ENCODE results near the gene SPN.

Gene SPN

DNA sequence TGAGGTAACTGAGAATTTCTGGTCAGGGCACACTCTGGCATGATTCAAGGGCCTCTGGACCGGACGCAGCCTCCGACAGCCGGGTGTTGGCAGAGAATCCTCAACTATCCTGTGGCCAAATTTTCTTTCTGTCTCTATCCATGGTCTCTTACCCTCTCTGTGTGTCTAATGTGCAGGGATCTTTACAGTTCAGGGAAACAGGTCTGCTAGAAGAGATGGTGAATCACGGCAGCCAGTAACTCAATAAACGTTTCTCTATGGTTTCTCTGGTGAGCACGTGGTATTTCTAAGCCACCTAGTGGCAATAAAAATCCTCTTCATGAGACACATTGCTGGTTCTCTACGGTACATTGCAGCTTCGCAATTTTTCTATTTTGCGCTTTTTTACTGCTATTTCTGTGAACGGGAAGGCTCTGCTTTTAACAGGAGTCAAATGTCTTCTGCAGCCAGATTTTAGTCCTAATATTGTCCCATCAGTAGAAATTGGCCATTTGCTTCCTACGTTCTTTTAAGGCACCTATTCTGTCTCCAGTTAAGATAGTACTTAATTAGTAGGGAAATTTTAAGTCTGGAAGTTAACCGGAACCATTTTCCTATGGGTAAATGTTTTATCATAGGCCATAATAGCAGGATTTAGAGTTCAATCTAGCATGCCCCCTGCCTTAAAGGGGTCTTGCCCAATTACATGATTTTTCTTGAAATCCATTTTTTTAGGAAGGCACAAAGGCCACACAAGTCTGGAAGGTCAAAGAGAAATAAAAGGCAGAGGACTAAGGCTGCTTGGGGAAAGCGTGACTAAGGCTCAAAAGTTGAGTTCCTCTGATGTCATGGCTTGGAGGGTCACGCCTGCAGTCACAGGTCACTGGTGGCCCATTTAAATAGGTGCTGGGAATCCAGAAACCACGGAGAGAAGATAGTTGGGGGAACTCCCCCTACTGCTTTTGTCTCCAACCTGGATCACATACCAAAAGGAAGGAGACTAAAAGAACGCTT lies 47.5 kb downstream of the SPN start:
- H4K8ac ChIP-seq (ENCODE audit: low read length): no peak overlapping the region
- peak overlapping the region; percentile 5 for H3K9ac ChIP-seq (ENCODE audit: low read length)

DNA sequence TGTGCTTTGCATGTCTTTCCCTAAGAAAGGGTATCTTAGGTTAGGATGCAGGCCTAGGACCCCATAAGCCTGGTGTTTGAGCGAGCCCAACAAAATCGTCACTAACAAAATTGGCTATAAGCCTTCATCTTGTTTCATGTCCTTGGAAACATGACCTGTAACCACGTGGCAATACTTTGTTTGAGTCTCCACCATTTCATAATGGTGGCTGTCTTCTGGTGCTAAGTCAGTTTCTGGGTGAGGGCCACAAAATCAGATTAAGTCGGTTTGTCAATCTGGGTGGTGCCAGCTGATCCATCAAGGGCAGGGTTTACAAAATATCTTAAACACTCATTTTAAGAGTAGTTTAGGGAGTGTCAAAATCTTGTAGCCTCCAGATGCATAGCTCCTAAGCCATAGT lies 49.8 kb downstream of the SPN start:
- Histone ChIP-seq H3K9ac (ENCODE audit: low read length) (no peak overlapping the region), H3K4me1 (ENCODE audit: control insufficient read depth, insufficient read depth, low read depth, low read length) (peaks cover 3% of the 10 kb centered on the region), H3K9me3 (ENCODE audit: control insufficient read depth, low read length) (no peaks in the 10 kb centered on the region), H3K27me3 (ENCODE audit: control insufficient read depth in 1 of 2, insufficient read depth in 1 of 2, low read length in 2 of 2) (peaks cover 0 to 14% of the 10 kb centered on the region in 2 experiments), H3K4me3 (ENCODE audit: insufficient read depth in 1 of 2, low read depth in 1 of 2, low read length in 2 of 2) (no peak overlapping the region), H2BK15ac (ENCODE audit: low read depth, poor library complexity, severe bottlenecking) (no peak overlapping the region), H2BK5ac (ENCODE audit: low read depth, low read length, poor library complexity, severe bottlenecking) (no peak overlapping the region), H2BK12ac (ENCODE audit: low read length in 2 of 2) (no peak overlapping the region), H3K4me2 (ENCODE audit: low read length, poor library complexity, severe bottlenecking) (no peak overlapping the region), H3K14ac (ENCODE audit: low read length in 2 of 2) (no peak overlapping the region), H3K23ac (ENCODE audit: low read length in 2 of 2) (no peak overlapping the region), H4K8ac (ENCODE audit: low read length) (no peak overlapping the region), H3K79me1 (replicated peaks; ENCODE audit: low read length, poor library complexity, severe bottlenecking) (no peaks in the 10 kb centered on the region), H3K36me3 (ENCODE audit: control insufficient read depth in 1 of 2, insufficient read depth in 2 of 2, low read depth in 1 of 2, low read length in 2 of 2) (no peaks in the 10 kb centered on the region), H2AK5ac (ENCODE audit: low read length, severe bottlenecking) (no peak overlapping the region), H3K18ac (ENCODE audit: low read depth in 1 of 2, low read length in 2 of 2) (no peak overlapping the region), H3K4ac (ENCODE audit: low read depth in 1 of 2, low read length in 2 of 2) (no peak overlapping the region), H2AFZ (ENCODE audit: low read depth, low read length) (no peak overlapping the region), H4K91ac (ENCODE audit: low read length) (no peak overlapping the region), H2BK120ac (ENCODE audit: low read depth, low read length) (no peak overlapping the region), H3K27ac (ENCODE audit: low read length, poor library complexity, severe bottlenecking) (no peak overlapping the region)
- DNase-seq: no peak
- 88% methylated on average over 3 of the region's 4 CpGs for WGBS

More for the DNA sequence above, 47.5 kb downstream of the SPN start:
- Histone ChIP-seq H3K4ac (ENCODE audit: low read depth in 1 of 2, low read length in 2 of 2) (no peak overlapping the region), H2BK5ac (ENCODE audit: low read depth, low read length, poor library complexity, severe bottlenecking) (no peak overlapping the region), H3K79me1 (replicated peaks; ENCODE audit: low read length, poor library complexity, severe bottlenecking) (no peaks in the 10 kb centered on the region), H3K36me3 (ENCODE audit: control insufficient read depth in 1 of 2, insufficient read depth in 2 of 2, low read depth in 1 of 2, low read length in 2 of 2) (no peaks in the 10 kb centered on the region), H3K18ac (ENCODE audit: low read depth in 1 of 2, low read length in 2 of 2) (no peak overlapping the region), H3K4me2 (ENCODE audit: low read length, poor library complexity, severe bottlenecking) (no peak overlapping the region), H3K4me1 (ENCODE audit: control insufficient read depth, insufficient read depth, low read depth, low read length) (peaks cover 5% of the 10 kb centered on the region), H3K4me3 (ENCODE audit: insufficient read depth in 1 of 2, low read depth in 1 of 2, low read length in 2 of 2) (no peak overlapping the region), H3K23ac (ENCODE audit: low read length in 2 of 2) (no peak overlapping the region), H4K91ac (ENCODE audit: low read length) (no peak overlapping the region), H3K14ac (ENCODE audit: low read length in 2 of 2) (no peak overlapping the region), H3K27me3 (ENCODE audit: control insufficient read depth in 1 of 2, insufficient read depth in 1 of 2, low read length in 2 of 2) (peaks cover 0 to 14% of the 10 kb centered on the region in 2 experiments), H3K9me3 (ENCODE audit: control insufficient read depth, low read length) (no peaks in the 10 kb centered on the region), H2BK15ac (ENCODE audit: low read depth, poor library complexity, severe bottlenecking) (no peak overlapping the region), H2AFZ (ENCODE audit: low read depth, low read length) (no peak overlapping the region), H2BK12ac (ENCODE audit: low read length in 2 of 2) (no peak overlapping the region), H3K27ac (ENCODE audit: low read length, poor library complexity, severe bottlenecking) (peak overlapping the region; percentile 41), H2BK120ac (ENCODE audit: low read depth, low read length) (no peak overlapping the region), H2AK5ac (ENCODE audit: low read length, severe bottlenecking) (peak overlapping the region; percentile 3)
- WGBS: 33% methylated on average over 16 of the region's 17 CpGs
- DNase-seq: peak; percentile 82

DNA sequence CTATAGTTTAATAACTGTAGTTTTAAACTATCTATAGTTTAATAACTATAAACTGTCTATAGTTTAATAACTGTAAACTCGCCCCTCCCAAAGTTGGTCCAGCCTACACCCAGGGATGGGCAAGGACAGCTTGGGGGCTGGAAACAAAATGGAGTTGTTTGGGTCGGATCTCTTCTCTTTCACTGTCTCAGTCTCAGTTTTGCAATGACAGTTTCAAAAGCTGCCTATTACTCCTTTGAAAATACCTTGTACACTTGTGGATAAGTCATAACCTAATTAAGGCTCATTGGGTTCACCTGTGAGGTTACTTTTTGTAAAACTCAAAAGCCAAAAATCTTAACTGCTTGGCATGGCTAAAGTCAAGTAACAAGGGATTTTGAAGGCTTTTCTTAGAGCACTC lies 51.3 kb downstream of the SPN start:
- Histone ChIP-seq H4K8ac (ENCODE audit: low read length) (no peak overlapping the region), H3K27ac (ENCODE audit: low read length, poor library complexity, severe bottlenecking) (no peak overlapping the region), H2BK120ac (ENCODE audit: low read depth, low read length) (no peak overlapping the region), H3K4me2 (ENCODE audit: low read length, poor library complexity, severe bottlenecking) (no peak overlapping the region), H3K4me1 (ENCODE audit: control insufficient read depth, insufficient read depth, low read depth, low read length) (peaks cover 3% of the 10 kb centered on the region), H3K18ac (ENCODE audit: low read depth in 1 of 2, low read length in 2 of 2) (no peak overlapping the region), H3K27me3 (ENCODE audit: control insufficient read depth in 1 of 2, insufficient read depth in 1 of 2, low read length in 2 of 2) (peaks cover 0 to 16% of the 10 kb centered on the region in 2 experiments), H3K4me3 (ENCODE audit: insufficient read depth in 1 of 2, low read depth in 1 of 2, low read length in 2 of 2) (no peak overlapping the region), H4K91ac (ENCODE audit: low read length) (no peak overlapping the region), H3K79me1 (replicated peaks; ENCODE audit: low read length, poor library complexity, severe bottlenecking) (no peaks in the 10 kb centered on the region), H3K4ac (ENCODE audit: low read depth in 1 of 2, low read length in 2 of 2) (no peak overlapping the region), H2BK5ac (ENCODE audit: low read depth, low read length, poor library complexity, severe bottlenecking) (no peak overlapping the region), H3K14ac (ENCODE audit: low read length in 2 of 2) (no peak overlapping the region), H3K23ac (ENCODE audit: low read length in 2 of 2) (no peak overlapping the region), H3K36me3 (ENCODE audit: control insufficient read depth in 1 of 2, insufficient read depth in 2 of 2, low read depth in 1 of 2, low read length in 2 of 2) (no peaks in the 10 kb centered on the region), H3K9ac (ENCODE audit: low read length) (no peak overlapping the region), H2AFZ (ENCODE audit: low read depth, low read length) (no peak overlapping the region), H2BK15ac (ENCODE audit: low read depth, poor library complexity, severe bottlenecking) (no peak overlapping the region), H2BK12ac (ENCODE audit: low read length in 2 of 2) (no peak overlapping the region), H3K9me3 (ENCODE audit: control insufficient read depth, low read length) (no peaks in the 10 kb centered on the region), H2AK5ac (ENCODE audit: low read length, severe bottlenecking) (no peak overlapping the region)
- no peak for DNase-seq
- WGBS: 95% methylated on average over 2 of the region's 2 CpGs

DNA sequence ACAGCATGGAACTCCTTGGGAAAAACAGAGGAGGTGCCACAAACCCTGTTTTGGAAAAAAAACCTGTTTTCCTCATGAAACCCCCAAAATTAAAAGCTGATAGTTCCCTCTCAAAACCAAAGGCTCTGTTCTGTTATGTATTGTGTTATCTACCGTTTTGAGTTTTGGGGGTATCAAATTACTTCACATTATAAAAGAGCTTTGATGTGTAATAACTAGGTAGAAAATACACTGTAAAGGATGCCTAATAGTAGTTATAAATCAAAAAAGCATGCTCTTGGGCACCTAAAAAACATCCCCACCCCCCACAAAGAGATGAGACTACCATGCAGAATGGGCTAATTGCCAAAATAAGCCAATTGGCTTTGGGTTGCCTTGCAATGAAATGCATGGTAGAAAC lies 51.9 kb downstream of the SPN start:
- H3K36me3 ChIP-seq (ENCODE audit: control insufficient read depth in 1 of 2, insufficient read depth in 2 of 2, low read depth in 1 of 2, low read length in 2 of 2): no peaks in the 10 kb centered on the region
- DNase-seq: no peak
- no peak overlapping the region for H3K27ac ChIP-seq (ENCODE audit: low read length, poor library complexity, severe bottlenecking)
- no peak overlapping the region for H2BK12ac ChIP-seq (ENCODE audit: low read length in 2 of 2)
- no peak overlapping the region for H3K18ac ChIP-seq (ENCODE audit: low read depth in 1 of 2, low read length in 2 of 2)
- no peak overlapping the region for H3K9ac ChIP-seq (ENCODE audit: low read length)
- no peak overlapping the region for H3K4me2 ChIP-seq (ENCODE audit: low read length, poor library complexity, severe bottlenecking)
- no peak overlapping the region for H2AK5ac ChIP-seq (ENCODE audit: low read length, severe bottlenecking)
- no peak overlapping the region for H3K4me3 ChIP-seq (ENCODE audit: insufficient read depth in 1 of 2, low read depth in 1 of 2, low read length in 2 of 2)
- H3K23ac ChIP-seq (ENCODE audit: low read length in 2 of 2): no peak overlapping the region
- no peak overlapping the region for H2BK15ac ChIP-seq (ENCODE audit: low read depth, poor library complexity, severe bottlenecking)
- H4K8ac ChIP-seq (ENCODE audit: low read length): no peak overlapping the region
- H2AFZ ChIP-seq (ENCODE audit: low read depth, low read length): no peak overlapping the region
- H2BK5ac ChIP-seq (ENCODE audit: low read depth, low read length, poor library complexity, severe bottlenecking): no peak overlapping the region
- no peak overlapping the region for H3K14ac ChIP-seq (ENCODE audit: low read length in 2 of 2)
- H2BK120ac ChIP-seq (ENCODE audit: low read depth, low read length): no peak overlapping the region
- WGBS: no CpG with 5 or more reads among the region's 1 CpG
- no peaks in the 10 kb centered on the region for H3K79me1 ChIP-seq (replicated peaks; ENCODE audit: low read length, poor library complexity, severe bottlenecking)
- no peak overlapping the region for H3K4ac ChIP-seq (ENCODE audit: low read depth in 1 of 2, low read length in 2 of 2)
- peaks cover 3% of the 10 kb centered on the region for H3K4me1 ChIP-seq (ENCODE audit: control insufficient read depth, insufficient read depth, low read depth, low read length)
- peaks cover 0 to 17% of the 10 kb centered on the region in 2 experiments for H3K27me3 ChIP-seq (ENCODE audit: control insufficient read depth in 1 of 2, insufficient read depth in 1 of 2, low read length in 2 of 2)
- H3K9me3 ChIP-seq (ENCODE audit: control insufficient read depth, low read length): no peaks in the 10 kb centered on the region
- no peak overlapping the region for H4K91ac ChIP-seq (ENCODE audit: low read length)
